Fibroblast of peridontal ligament (primary cell): ENCODE measurements around the gene MPPED1.

Experiments used
- DNase-seq: peaks from one replicate; pipeline ENCODE4 v3.0.0-alpha.2; 2010; ENCODE audit errors: extremely low read depth

Gene MPPED1

DNA sequence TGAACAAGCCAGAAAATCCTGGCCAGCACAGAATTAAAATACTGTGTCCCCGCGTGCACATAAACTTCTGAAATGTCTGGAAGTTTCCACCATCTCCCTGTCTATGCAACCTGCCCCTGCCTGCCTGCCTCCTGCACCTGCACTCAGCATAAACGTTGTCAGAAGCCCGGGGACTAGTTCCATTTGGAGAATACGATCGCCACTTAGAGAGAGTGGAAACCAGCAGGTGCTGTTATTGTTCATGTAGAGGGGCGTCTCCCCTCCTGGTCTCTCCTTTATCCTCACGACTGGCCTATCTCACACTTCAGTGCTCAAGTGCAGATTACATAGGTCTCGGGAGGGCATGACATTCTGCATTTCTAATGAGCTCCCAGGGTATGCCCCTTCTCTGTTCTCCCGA lies 35.6 kb downstream of the MPPED1 start:
- DNase-seq: no peak

DNA sequence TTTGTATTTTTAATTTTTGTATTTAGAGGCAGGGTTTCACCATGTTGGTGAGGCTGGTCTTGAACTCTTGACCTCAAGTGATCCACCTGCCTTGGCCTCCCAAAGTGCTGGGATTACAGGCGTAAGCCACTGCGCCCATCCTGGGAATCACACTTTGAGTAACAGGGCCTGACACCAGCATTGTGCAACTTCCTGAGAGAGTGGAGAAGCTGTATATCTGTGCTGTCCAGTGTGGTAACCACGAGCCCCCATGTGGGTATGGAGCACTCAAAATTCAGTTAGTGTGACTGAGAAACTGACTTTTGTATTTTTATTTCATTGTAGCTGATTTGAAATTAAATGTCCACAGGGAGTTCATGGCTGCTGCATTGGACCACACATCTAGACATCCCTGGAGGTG lies 36.2 kb downstream of the MPPED1 start:
- DNase-seq: no peak

DNA sequence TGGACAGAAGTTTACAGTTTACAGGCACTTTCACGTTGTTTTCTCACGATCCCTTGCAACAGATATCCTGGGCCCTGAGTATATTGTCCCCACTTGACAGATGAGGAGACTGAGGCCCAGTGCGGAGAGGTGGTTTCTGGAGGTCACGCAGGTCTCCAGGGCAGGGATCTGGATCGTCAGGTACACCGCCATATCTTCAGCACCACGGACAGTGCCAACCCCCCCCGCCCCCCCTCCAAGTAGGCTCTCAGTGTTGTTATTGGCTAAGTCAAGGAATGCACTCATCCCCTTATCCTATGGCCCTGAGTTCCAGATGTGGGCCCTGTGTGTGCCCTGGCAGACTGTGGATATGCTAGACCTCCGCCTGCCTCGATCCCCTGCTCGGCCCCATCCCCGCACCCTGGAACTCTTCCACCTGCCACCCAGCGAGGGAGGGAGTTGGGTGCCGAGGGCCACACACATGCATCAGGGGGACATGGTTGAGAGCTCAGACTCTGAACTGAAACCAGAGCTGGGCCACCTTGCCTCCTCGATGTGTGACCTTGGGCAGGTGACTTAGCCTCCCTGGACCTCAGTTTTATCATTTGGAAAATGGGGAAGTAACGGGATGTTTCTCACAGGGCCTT lies 37.5 kb downstream of the MPPED1 start:
- DNase-seq: no peak

DNA sequence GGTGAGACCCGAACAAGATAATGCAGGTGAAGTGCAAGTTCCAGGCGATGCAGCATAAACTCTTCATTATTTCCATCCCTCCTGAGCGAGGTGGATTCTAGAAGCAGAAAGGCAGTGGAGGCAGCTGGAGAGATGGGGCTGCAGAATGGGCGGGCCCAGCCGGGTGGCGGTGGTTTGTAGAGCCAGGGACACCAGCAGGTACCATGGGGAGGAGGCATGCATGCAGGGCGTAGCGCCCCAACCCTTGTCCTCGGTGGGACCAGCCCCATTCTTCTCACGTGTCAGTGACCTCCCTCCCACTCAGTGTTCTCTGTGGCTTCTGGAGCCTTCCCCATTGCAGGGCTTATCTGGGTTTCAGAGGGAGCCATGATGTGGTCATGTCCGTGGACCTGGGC lies 38.0 kb downstream of the MPPED1 start:
- no peak for DNase-seq

DNA sequence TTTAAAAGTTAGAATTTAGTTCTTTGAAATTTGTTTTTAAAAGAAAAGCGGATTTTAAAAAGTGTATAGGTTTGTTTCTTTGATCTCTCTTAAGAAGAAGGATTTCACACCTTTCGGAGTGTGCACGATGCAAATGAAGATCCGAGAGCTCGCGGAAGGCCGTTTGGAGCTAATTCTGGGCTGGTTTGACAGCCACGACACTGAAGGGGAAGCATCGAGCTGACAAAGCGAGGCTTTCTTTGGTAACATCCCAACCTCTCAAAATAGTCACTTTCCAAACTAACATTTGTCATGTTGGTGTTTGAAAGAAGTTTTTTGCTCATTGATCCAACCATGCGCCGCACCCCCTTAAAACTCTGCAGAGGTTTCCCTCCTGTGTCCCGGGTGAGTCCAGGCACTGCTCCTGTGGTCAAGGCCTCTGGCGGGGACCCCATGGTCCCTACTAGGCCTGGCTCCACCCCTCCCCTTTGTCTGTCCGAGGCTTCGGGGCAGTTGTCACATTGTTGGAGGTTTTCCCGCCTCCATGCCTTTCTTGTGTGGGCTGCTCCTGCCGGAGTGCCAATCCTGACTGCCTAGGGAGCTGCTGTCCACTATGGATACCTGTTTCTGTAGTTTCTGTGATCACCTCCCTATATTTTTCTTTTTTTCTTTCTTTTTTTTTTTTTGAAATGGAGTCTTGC lies 39.7 kb downstream of the MPPED1 start:
- DNase-seq: no peak

DNA sequence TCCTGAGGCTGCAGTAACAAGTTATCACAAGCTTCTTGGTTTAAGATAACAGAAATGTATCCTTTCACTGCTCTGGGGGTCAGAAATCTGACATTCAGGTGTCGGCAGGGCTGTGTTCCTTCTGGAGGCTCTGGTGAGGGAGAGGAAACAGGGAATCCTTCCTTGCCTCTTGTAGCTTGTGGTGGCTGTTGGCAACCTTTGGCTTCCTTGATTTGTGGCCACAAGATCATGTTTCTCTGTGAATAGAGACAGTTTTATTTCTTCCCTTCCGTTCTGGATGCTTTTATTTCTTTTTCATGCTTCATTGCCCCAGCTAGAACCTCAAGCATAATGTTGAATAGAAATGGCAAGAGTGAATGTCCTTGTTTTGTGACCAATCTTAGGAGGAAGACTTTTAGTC lies 44.0 kb downstream of the MPPED1 start:
- no peak for DNase-seq

DNA sequence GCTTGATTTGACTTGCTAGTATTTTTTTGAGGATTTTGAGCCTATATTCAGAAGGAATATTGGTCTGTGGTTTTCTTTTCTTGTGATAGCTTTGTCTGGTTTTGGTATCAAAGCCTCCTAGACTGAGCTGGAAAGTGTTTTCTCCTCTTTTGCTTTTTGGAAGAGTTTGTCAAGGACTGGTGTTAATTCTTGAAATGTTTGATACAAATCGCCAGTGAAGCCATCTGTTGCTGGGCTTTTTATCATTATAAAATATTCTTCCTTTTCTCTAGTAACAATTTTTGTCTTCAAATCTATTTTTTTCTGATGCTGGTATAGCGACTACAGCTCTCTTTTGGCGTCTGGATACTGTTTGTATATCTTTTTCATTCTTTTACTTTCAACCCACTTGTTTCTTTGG lies 45.2 kb downstream of the MPPED1 start:
- DNase-seq: no peak

DNA sequence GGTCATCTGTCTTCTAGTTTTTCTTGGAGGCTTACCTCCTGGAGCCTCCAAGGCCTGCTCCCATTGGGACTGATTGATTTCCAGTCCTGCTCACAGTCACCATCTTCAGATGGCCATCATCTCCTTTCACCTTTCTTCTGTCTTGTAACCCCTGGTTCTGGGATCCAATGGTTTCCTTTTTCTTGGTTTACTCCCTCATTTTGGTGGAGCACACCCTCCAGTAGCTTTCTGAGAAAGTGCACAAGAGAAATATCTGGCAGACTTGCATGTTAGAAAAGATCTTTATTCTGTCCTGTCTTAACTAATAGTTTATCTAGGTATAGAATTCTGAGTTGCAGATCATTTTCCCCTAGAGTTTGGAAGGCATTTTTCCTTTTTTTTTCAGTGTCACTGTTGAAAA lies 50.9 kb downstream of the MPPED1 start:
- no peak for DNase-seq

DNA sequence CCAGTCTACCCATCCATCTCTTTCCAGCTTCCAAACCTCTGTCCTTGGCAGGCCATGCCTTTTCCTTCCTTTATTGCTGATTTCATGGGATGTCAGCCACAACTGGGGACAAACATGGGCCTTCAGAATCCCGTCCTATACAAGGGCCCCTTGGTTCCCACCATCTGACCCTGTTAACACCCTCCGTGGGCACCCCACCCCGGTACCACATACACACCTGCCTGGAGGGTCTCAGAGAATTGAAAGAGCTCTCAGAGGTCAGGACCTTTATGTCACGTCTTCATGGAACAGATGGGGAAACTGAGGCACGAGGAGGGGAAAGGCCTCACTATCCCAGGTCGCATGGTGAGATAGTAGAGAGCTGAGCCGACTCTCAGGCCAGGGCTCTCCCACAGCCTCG lies 53.0 kb downstream of the MPPED1 start:
- no peak for DNase-seq

DNA sequence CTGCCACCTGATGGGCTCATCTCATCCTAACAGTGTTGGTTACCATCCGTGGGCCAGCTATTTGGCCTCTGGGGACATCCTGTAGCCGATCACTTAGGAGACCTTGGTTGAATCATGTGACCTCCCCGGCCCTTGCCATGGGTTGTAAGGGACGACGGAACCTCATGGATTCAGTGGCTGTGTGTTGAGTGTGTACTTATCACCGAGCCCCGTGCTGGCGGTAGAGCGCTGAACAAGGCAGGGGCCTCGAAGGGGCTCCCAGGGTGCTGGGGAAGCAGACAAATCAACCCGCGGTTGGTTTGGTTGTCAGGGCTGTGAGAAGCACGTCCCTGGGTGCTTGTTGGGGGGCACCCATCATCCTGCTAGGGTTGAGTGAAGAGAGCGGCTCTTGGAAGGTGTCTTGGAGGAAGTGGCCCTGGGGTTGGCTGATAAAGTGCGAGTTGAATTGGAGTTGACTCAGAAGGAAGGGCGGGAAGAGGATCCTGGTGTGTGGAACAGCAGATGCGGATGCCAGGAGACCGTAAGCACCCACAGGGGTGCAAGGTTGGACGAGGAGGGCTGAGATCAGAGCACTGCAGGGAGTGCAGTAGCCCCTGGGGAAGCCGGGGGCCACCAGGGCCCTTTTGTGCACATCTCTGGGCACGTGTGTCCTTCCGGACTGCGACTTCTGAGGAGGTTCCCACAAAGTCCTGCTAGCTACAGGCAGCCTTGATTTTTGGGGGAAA lies 53.6 kb downstream of the MPPED1 start:
- no peak for DNase-seq

DNA sequence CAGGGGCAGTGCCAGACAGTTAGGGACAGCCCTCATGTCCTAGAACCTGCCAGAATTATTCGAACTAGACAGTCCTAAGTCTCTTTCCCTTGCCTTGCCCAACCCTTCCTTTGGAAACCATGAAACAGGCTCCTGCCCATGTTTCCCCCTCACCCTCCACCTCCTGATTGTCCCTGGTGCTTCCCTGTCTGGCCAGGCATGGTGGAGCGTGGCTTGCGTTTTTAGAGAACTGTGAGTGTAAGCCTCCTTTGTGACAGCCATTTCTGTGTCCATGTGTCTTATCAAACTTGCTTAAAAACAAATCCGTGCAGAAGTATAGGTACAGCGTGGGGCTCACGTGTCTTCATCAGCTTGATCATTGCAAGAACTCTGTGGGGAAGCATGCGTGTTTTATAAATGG lies 54.9 kb downstream of the MPPED1 start:
- DNase-seq: no peak

DNA sequence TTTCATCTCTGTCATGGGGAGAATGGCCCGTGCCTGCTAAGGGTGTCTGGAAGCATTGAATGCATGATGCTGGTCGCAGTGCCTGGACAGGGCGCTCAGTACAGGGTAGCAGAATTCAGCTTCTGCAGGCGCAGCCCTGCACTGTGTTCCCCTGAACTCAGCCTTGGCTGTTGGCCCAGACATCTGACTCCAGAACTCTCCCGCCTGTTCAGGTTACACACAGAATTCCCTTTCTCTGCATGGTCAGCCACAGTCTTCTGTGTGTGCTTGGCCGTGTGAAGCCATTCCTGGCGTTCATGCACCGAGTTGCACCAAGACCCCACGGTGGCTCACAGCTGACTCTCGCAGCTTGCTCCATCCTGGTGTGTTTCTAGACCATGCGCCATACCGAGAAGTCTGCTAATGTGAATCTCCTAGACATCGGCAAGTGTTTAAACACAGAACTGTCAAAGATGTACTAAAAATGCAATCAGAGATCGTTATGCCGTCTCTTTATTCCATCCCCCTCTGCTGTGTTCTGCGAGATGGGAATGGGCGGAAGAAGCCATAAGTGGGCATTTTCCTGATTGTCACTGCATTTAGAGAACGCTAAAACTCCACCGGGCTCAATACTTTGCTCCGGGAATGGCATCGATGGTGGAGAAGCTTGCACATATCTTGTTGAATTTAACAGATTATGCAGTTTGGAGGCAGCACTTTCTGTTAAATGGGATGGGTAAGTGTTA lies 55.6 kb downstream of the MPPED1 start:
- DNase-seq: no peak

DNA sequence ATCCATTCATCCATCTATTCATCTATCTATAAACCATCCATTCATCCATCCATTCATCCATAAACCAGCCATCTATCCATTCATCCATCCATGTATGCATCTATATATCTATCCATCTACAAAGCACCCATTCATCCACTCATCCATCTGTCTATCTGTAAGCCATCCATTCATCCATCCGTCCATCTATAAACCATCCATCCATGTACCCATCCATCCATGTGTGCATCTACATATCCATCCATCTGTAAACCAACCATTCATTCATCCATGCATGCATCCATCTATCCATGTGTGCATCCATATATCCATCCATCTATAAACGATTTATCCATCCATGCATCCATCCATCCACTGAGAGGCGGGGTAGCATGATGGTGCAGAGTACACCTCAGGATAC lies 58.4 kb downstream of the MPPED1 start:
- no peak for DNase-seq

DNA sequence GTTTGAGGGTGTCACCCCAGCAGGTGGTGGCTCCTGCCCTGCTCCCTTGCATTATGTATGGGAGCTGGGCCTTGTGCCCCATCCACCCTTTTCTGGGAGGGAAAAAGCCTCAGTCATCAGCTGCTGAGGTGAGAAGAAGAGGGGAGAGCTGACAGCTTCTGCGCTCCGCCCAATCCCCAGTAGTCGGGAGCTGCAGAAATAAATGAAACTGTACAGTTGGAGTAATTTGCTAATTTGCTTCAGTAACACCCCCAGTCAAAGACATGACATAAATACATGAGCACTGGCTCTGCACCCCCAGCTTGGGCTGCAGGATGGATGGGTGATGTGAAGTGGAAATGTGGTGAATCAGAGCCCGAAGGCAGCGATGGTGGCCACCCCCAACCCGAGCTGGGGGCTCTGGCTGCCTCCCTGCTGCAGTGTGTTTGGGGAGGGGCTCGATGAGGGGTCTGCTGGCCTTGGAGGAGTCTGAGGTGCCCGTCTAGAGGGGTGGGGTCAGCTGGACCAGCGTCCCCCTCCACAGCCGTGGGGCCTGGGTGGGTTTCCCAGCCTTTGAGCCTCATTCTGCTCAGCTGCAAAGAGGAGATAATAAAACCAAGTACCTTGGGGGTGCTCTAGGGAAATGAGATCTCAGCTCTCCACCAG lies 59.2 kb downstream of the MPPED1 start:
- DNase-seq: no peak

DNA sequence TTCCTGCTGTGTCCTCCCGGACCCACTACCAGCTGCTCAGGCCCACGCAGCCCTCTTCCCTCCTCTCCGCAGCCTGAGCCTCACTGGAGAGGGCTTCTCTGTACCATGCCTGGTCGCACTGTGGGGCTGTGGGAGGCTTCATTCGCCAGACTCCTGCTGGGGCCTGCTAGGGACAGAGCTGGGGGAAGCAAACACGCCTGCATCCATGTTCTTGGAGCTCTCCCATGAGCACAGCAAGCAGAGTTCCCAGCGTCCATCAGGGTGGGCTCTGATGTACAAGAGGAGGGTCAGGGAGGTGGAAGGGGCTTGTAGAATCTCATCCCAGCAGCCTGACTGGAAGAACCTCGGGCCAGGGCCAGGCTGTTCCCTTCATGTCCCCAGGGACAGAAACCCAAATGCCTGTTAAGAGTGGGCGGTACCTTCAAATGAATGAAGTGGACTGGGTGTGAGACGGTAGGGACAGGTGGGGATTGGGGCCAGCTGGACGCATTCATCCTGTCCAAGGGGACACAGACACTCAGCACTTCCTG lies 59.9 kb downstream of the MPPED1 start:
- no peak for DNase-seq

DNA sequence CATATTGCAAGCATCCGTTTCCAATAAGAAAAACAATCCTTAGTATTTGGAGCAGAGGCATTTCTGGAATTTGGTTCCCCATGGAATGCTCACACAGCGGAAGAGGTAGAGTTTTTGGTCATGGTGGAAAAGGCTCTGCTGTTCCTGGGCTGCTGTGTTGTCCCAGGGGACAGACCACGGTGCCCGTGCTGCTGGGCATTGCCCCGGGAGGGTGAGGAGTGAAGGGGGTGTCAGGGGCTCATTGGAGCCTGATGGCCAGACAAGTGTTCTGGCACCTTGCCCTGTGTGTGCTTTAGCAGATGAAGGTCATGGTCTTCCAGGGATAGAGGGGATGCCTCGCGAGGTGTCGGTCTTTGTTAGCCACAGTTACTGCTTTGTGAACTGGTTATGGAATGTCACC lies 61.2 kb downstream of the MPPED1 start:
- DNase-seq: no peak

DNA sequence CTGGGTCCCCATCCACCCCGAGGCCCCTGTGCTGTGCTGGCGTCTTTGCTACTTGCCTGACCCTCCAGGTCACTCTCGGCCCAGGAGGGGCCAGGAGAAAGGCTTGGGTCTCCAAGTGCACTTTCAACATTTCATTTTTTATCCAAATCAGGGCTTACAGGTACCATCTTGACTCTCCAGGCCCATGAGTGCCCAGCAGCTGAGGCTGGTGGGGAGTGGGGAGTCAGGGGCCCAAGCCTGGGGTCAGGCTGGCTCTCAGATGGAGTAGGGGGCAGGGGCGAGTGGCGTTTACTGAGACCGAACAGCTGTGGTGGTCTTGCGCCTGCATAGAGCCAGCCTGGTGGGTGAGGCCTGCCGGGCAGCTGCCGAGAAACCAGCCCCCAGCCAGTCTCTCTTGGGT lies 61.6 kb downstream of the MPPED1 start:
- DNase-seq: no peak

DNA sequence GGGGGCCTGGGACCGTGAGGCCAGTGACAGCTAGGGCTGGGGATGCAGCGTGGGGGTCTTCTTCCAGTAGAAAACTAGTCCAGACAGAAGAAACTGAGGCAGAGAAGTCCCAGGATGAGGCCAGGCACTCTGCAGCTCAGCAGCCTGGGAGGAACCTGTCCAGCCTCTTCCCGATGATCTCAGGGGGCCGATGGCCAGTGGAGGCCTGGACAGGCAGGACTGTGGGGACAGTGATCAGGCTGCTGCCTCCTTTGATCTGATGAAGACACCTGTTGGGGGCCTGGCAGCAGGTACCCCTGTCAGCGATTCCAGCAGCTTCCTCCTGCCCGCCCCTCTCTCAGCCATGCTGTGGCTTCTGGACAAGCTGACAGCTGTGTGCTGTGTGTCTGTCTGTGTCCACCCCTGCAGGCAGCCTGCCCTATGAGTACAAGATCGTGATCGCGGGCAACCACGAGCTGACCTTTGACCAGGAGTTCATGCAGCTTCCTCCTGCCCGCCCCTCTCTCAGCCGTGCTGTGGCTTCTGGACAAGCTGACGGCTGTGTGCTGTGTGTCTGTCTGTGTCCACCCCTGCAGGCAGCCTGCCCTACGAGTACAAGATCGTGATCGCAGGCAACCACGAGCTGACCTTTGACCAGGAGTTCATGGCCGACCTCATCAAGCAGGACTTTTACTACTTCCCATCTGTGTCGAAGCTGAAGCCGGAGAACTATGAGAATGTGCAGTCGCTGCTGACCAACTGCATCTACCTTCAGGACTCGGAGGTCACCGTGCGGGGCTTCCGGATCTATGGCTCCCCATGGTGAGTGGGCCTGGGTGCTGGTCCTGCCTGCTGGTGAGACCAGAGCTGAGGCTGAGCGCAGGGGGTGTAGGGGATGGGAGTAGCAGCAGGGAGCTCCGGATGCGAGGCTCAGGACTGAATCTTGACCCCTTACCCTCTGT lies 62.6 kb downstream of the MPPED1 start:
- DNase-seq: no peak

DNA sequence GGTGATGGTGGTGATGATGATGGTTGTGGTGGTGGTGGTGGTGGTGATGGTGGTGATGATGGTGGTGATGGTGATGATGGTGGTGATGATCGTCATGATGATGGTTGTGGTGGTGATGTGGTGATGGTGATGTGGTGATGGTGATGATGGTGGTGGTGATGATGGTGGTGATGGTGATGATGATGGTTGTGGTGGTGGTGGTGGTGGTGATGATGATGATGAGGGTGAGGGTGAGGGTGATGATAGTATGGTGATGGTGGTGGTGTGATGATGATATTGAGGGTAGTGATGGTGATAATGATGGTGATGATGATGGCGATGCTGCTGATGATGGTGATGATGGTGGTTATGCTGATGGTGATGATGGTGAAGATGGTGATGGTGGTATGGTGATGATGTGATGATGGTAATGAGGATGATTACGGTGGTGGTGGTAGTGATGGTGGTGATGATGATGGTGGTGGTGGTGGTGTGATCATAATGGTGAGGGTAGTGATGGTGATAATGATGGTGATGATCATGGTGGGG lies 63.8 kb downstream of the MPPED1 start:
- no peak for DNase-seq

DNA sequence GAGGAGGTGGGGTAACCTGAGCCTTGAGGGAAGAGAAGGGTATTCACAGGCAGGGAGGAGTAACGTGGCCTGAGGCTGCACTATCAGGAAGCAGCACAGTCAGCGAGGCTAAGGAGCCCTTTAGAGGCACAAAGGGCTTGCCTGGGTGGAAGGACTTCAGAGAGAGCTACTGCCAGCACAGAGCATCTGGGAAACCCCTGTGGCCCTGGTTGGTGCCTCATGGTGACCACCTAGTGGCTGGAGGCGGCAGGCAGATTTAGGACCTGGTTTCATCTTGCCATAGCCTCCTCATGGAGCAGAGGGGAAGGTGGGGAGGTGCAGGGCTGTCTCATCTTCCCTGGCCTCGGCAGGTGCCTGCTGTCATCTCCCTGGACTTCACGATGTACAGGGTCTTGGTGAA lies 64.5 kb downstream of the MPPED1 start:
- no peak for DNase-seq
